ENCODE data around the gene LCORL. TPM values are rescaled to one million over a fixed set of nuclear protein-coding genes. Genes with fewer than 3 reads are reported as not detected.
"Not testable (repeated sequence)": the region's sequence is repeated elsewhere in the genome, so short reads cannot be mapped to it uniquely, and the experiment has no call there.

The LCORL gene
- total RNA-seq, 1 donor from 2014 or later, result 20.8 TPM

DNA sequence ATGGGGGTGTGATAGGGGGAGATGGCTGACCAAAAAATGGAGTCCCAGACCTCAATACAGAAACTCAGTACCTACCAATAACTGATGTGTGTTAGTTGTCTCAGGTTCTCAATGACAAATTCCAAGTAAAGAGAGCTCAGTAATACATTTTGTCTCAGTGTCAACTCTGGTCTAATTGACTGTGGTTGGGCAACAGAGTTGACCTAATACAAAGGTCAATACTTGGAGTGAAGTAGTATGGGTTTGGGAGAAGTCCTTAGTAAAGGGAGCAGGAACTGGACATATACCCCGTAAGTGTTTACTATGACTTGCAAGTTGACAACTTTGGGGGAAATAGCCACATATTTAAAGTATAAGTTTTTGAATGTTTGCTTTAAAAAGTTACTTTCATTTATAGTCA, 20.5 kb upstream of the LCORL start:
- H3K27me3 Mint-ChIP-seq, result peaks cover 3% of the 10 kb centered on the region
- no peak overlapping the region for H3K4me3 Mint-ChIP-seq
- no peaks in the 10 kb centered on the region for H3K4me1 Mint-ChIP-seq (ENCODE audit: unreplicated experiment)
- no peaks in the 10 kb centered on the region for H3K36me3 Mint-ChIP-seq
- TF ChIP-seq, protein P1, sequence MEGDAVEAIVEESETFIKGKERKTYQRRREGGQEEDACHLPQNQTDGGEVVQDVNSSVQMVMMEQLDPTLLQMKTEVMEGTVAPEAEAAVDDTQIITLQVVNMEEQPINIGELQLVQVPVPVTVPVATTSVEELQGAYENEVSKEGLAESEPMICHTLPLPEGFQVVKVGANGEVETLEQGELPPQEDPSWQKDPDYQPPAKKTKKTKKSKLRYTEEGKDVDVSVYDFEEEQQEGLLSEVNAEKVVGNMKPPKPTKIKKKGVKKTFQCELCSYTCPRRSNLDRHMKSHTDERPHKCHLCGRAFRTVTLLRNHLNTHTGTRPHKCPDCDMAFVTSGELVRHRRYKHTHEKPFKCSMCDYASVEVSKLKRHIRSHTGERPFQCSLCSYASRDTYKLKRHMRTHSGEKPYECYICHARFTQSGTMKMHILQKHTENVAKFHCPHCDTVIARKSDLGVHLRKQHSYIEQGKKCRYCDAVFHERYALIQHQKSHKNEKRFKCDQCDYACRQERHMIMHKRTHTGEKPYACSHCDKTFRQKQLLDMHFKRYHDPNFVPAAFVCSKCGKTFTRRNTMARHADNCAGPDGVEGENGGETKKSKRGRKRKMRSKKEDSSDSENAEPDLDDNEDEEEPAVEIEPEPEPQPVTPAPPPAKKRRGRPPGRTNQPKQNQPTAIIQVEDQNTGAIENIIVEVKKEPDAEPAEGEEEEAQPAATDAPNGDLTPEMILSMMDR (conservative IDR thresholded peaks at IDR 0.05), result no peak
- DNase-seq (ENCODE audit: extremely low spot score, unreplicated experiment), result no peak
- no peak overlapping the region for H3K27ac Mint-ChIP-seq
- H3K9me3 Mint-ChIP-seq, result no peaks in the 10 kb centered on the region

DNA sequence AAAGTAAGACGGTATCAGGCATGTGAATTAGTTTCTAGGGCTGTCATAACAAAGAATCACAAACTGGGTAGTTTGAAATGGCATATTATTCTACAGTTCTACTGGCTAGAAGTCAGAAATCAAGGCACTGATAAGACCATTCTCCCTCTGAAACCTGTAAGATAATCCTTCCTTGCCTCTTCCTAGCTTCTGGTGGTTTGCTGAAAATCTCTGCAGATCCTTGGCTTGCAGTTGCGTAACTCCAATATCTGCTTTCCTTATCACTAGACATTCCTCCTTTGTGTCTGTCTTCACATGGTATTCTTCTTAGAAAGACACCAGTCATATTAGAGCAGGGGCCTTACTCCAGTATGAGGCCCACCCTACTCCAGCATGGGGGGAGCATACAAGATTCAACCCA, 19.6 kb upstream of the LCORL start:
- TF ChIP-seq, protein P1 (conservative IDR thresholded peaks at IDR 0.05), result no peak
- H3K4me3 Mint-ChIP-seq, result no peak overlapping the region
- peaks cover 3% of the 10 kb centered on the region for H3K27me3 Mint-ChIP-seq
- no peaks in the 10 kb centered on the region for H3K36me3 Mint-ChIP-seq
- H3K27ac Mint-ChIP-seq, result no peak overlapping the region
- no peaks in the 10 kb centered on the region for H3K9me3 Mint-ChIP-seq
- no peaks in the 10 kb centered on the region for H3K4me1 Mint-ChIP-seq (ENCODE audit: unreplicated experiment)
- DNase-seq (ENCODE audit: extremely low spot score, unreplicated experiment), result no peak

DNA sequence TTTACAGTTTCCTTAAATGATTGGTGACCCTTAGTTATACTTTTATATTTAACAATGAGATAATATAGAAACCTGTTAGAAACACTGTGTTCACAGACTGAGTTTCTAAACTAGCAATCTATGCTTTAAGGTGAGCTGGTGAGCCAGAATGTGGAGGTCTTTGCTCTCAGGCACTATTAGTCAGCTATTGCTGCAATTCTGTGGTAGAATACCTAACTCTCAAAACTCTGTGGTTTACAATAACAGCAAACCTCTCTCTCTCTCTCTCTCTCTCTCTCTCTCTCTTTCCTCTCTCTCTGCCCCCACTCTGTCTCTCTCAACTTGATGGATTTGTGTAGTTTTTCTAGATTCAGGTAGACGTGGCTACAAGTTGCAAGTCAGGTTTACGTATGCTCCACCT, 17.6 kb upstream of the LCORL start:
- Mint-ChIP-seq H3K4me3 (no peak overlapping the region), H3K27ac (peak overlapping the region; percentile 41), H3K36me3 (no peaks in the 10 kb centered on the region), H3K9me3 (no peaks in the 10 kb centered on the region), H3K4me1 (ENCODE audit: unreplicated experiment) (no peaks in the 10 kb centered on the region), H3K27me3 (peaks cover 3% of the 10 kb centered on the region)
- DNase-seq (ENCODE audit: extremely low spot score, unreplicated experiment), result no peak
- TF ChIP-seq, protein P1 (conservative IDR thresholded peaks at IDR 0.05), result no peak

DNA sequence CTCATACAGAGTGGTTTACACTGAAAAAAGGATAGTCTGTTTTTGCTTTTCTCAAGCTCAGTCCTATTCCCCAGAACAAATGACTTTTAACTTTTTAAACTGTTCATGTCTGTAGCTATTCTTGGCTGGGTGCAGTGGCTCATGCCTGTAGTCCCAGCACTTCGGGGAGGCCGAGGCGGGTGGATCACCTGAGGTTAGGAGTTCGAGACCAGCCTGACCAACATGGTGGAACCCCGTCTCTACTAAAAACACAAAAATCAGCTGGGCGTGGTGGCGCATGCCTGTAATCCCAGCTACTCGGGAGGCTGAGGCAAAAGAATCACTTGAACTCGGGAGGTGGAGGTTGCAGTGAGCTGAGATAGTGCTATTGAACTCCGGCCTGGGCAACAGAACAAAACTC, 14.8 kb upstream of the LCORL start:
- not testable (repeated sequence) for H3K4me1 Mint-ChIP-seq (ENCODE audit: unreplicated experiment); H3K9me3 Mint-ChIP-seq; H3K36me3 Mint-ChIP-seq; DNase-seq (ENCODE audit: extremely low spot score, unreplicated experiment); H3K4me3 Mint-ChIP-seq; H3K27ac Mint-ChIP-seq
- peaks cover 10% of the 10 kb centered on the region for H3K27me3 Mint-ChIP-seq

DNA sequence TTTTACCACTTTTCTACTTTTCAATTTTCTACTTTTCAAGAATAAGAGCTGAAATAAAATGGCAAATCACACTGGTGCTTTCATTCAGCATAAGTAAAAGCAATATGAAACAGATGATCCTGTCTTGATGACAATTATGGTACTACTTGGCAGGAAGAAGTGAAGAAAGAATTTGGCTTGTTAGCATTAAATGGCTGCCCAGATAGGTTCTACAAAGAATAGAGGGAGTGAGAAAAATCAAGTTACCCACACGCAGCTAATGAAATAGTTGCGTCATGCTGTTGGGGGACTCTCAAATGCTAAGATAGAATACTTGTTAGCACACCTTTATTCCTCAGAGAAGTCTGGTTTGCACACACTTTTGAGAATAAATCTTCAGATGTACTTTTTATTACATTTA, 12.5 kb upstream of the LCORL start:
- H3K27me3 Mint-ChIP-seq, result peaks cover 7% of the 10 kb centered on the region

DNA sequence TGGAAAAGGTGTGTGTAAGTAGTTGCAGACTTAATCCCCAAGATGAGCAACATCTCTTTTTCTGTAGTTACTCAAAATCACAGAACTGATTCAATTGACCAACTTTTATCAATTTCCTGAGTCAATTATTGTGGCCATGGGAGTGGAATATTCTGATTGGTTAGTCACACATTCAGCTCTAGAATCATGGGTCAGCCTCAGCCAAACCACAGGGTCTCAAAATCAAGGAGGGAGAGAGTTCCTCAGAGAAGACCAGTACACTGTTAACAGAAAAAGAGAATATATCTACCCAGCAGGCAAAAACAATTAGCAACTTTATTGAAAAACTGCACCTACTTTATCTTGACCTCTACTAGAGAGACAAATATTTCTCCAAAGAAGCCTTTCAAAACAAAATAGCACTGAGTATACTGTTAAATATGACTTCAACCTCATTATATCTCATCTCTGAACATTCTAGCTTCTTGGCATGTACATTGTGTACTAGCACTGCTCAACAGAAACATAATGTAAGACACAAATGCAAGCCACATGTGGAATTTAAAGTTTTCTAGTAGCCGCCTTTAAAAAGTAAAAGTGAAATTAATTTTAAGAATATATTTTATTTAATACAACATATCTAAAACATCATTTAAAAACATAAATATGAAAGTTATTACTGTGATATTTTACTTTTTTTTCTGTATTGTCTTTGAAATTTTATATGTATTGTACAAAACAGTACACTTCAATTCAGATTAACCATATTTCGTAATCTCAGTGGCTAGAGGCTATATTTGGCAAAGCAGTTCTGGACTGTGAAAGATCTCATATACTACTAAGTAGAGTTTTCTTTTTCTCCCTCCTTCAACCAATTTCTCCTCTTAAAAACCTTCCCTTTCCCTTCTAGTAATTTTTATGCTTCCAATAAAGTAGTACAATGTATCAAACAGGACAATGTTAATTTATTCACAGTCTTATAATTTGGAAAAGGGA, 11.8 kb upstream of the LCORL start:
- Mint-ChIP-seq H3K4me3 (no peak overlapping the region), H3K27me3 (peaks cover 7% of the 10 kb centered on the region), H3K4me1 (ENCODE audit: unreplicated experiment) (no peaks in the 10 kb centered on the region), H3K9me3 (no peaks in the 10 kb centered on the region), H3K36me3 (no peaks in the 10 kb centered on the region), H3K27ac (no peak overlapping the region)
- DNase-seq (ENCODE audit: extremely low spot score, unreplicated experiment), result no peak
- TF ChIP-seq, protein P1 (conservative IDR thresholded peaks at IDR 0.05), result no peak

More for the DNA sequence above, 12.5 kb upstream of the LCORL start:
- TF ChIP-seq, protein P1 (conservative IDR thresholded peaks at IDR 0.05), result no peak
- no peak overlapping the region for H3K4me3 Mint-ChIP-seq
- no peaks in the 10 kb centered on the region for H3K4me1 Mint-ChIP-seq (ENCODE audit: unreplicated experiment)
- no peak overlapping the region for H3K27ac Mint-ChIP-seq
- H3K9me3 Mint-ChIP-seq, result no peaks in the 10 kb centered on the region
- DNase-seq (ENCODE audit: extremely low spot score, unreplicated experiment), result no peak
- no peaks in the 10 kb centered on the region for H3K36me3 Mint-ChIP-seq
